Esophagus squamous epithelium (tissue), 4 donors: Measurements from ENCODE around the gene SLC25A31.

Experiments
- CTCF ChIP-seq, 6 experiments: fragments of 450-650 bp in 4 of 6; fragments of 200-600 bp in 2 of 6; sonication (generic) in 2 of 6; IDR thresholded peaks; one replicate each; pipeline ENCODE4 v1.5.1; 2016 to 2019; ENCODE audit warnings: antibody characterized with exemption in 6 of 6, mild to moderate bottlenecking in 4 of 6, moderate library complexity in 4 of 6
- POLR2A ChIP-seq, 4 donors: fragments of 450-650 bp; IDR thresholded peaks; one replicate each; pipeline ENCODE4 v1.6.1; 2017; ENCODE audit warnings: antibody characterized with exemption in 4 of 4, mild to moderate bottlenecking in 4 of 4, moderate library complexity in 3 of 4

- TF ChIP-seq CTCF (IDR thresholded peaks at IDR 0.05) (no peak), POLR2A (IDR thresholded peaks at IDR 0.05) (no peak)
Measured at GRCh38 chr4:127709456-127709855, 20.7 kb upstream of the SLC25A31 start.
